ENCODE data around the gene IFITM1. TPM values are rescaled to one million over a fixed set of nuclear protein-coding genes. Genes with fewer than 3 reads are reported as not detected.
A peak's percentile ranks its signal among the peaks of the same experiment; 100 is the strongest.

IFITM1 gene
- total and polyA plus RNA-seq, 2 of the 13 experiments (the other 11 are each of a cell fraction or from before 2014, with no cell fraction given), result 0.38 to 11.1 TPM

GRCh38 chr11:355581-356458 lies 42.0 kb downstream of the IFITM1 start (continued):
- TF ChIP-seq, protein P1, sequence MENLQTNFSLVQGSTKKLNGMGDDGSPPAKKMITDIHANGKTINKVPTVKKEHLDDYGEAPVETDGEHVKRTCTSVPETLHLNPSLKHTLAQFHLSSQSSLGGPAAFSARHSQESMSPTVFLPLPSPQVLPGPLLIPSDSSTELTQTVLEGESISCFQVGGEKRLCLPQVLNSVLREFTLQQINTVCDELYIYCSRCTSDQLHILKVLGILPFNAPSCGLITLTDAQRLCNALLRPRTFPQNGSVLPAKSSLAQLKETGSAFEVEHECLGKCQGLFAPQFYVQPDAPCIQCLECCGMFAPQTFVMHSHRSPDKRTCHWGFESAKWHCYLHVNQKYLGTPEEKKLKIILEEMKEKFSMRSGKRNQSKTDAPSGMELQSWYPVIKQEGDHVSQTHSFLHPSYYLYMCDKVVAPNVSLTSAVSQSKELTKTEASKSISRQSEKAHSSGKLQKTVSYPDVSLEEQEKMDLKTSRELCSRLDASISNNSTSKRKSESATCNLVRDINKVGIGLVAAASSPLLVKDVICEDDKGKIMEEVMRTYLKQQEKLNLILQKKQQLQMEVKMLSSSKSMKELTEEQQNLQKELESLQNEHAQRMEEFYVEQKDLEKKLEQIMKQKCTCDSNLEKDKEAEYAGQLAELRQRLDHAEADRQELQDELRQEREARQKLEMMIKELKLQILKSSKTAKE (CRISPR knock-in tag; IDR thresholded peaks at IDR 0.05; ENCODE audit: borderline replicate concordance), result peak; percentile 87
- peak; percentile 71; the same call in 1 of the 2 replicates for TF ChIP-seq SIN3A (IDR thresholded peaks at IDR 0.05; ENCODE audit: borderline replicate concordance, low read depth, low read length)
- TF ChIP-seq ZNF782 (CRISPR knock-in tag; IDR thresholded peaks at IDR 0.05; ENCODE audit: borderline replicate concordance), result peak; percentile 38; the same call in 1 of the 2 replicates
- TF ChIP-seq ZNF451 (CRISPR knock-in tag; IDR thresholded peaks at IDR 0.05), result 0 out of 2 replicates have a peak, but pooled peaks have one; percentile 38
- TF ChIP-seq, protein P2, sequence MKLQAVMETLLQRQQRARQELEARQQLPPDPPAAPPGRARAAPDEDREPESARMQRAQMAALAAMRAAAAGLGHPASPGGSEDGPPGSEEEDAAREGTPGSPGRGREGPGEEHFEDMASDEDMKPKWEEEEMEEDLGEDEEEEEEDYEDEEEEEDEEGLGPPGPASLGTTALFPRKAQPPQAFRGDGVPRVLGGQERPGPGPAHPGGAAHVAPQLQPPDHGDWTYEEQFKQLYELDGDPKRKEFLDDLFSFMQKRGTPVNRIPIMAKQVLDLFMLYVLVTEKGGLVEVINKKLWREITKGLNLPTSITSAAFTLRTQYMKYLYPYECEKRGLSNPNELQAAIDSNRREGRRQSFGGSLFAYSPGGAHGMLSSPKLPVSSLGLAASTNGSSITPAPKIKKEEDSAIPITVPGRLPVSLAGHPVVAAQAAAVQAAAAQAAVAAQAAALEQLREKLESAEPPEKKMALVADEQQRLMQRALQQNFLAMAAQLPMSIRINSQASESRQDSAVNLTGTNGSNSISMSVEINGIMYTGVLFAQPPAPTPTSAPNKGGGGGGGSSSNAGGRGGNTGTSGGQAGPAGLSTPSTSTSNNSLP (IDR thresholded peaks at IDR 0.05; ENCODE audit: low read depth, low read length), result no peak
- TF ChIP-seq ZC3H4 (CRISPR knock-in tag; IDR thresholded peaks at IDR 0.05; ENCODE audit: borderline replicate concordance), result 0 out of 2 replicates have a peak, but pooled peaks have one; percentile 36
- TF ChIP-seq ZNF616 (CRISPR knock-in tag; IDR thresholded peaks at IDR 0.05; ENCODE audit: low read depth), result no peak
- TF ChIP-seq RXRA (CRISPR knock-in tag; IDR thresholded peaks at IDR 0.05), result peak; percentile 68
- TF ChIP-seq PAF1 (CRISPR knock-in tag; IDR thresholded peaks at IDR 0.05), result no peak
- TF ChIP-seq ISL2 (CRISPR knock-in tag; IDR thresholded peaks at IDR 0.05), result no peak
- peak; percentile 75; the same call in 1 of the 2 replicates for TF ChIP-seq ATAD3A (CRISPR knock-in tag; IDR thresholded peaks at IDR 0.05)
- TF ChIP-seq ELF1 (CRISPR knock-in tag; IDR thresholded peaks at IDR 0.05), result peak; percentile 55
- TF ChIP-seq, protein P3, sequence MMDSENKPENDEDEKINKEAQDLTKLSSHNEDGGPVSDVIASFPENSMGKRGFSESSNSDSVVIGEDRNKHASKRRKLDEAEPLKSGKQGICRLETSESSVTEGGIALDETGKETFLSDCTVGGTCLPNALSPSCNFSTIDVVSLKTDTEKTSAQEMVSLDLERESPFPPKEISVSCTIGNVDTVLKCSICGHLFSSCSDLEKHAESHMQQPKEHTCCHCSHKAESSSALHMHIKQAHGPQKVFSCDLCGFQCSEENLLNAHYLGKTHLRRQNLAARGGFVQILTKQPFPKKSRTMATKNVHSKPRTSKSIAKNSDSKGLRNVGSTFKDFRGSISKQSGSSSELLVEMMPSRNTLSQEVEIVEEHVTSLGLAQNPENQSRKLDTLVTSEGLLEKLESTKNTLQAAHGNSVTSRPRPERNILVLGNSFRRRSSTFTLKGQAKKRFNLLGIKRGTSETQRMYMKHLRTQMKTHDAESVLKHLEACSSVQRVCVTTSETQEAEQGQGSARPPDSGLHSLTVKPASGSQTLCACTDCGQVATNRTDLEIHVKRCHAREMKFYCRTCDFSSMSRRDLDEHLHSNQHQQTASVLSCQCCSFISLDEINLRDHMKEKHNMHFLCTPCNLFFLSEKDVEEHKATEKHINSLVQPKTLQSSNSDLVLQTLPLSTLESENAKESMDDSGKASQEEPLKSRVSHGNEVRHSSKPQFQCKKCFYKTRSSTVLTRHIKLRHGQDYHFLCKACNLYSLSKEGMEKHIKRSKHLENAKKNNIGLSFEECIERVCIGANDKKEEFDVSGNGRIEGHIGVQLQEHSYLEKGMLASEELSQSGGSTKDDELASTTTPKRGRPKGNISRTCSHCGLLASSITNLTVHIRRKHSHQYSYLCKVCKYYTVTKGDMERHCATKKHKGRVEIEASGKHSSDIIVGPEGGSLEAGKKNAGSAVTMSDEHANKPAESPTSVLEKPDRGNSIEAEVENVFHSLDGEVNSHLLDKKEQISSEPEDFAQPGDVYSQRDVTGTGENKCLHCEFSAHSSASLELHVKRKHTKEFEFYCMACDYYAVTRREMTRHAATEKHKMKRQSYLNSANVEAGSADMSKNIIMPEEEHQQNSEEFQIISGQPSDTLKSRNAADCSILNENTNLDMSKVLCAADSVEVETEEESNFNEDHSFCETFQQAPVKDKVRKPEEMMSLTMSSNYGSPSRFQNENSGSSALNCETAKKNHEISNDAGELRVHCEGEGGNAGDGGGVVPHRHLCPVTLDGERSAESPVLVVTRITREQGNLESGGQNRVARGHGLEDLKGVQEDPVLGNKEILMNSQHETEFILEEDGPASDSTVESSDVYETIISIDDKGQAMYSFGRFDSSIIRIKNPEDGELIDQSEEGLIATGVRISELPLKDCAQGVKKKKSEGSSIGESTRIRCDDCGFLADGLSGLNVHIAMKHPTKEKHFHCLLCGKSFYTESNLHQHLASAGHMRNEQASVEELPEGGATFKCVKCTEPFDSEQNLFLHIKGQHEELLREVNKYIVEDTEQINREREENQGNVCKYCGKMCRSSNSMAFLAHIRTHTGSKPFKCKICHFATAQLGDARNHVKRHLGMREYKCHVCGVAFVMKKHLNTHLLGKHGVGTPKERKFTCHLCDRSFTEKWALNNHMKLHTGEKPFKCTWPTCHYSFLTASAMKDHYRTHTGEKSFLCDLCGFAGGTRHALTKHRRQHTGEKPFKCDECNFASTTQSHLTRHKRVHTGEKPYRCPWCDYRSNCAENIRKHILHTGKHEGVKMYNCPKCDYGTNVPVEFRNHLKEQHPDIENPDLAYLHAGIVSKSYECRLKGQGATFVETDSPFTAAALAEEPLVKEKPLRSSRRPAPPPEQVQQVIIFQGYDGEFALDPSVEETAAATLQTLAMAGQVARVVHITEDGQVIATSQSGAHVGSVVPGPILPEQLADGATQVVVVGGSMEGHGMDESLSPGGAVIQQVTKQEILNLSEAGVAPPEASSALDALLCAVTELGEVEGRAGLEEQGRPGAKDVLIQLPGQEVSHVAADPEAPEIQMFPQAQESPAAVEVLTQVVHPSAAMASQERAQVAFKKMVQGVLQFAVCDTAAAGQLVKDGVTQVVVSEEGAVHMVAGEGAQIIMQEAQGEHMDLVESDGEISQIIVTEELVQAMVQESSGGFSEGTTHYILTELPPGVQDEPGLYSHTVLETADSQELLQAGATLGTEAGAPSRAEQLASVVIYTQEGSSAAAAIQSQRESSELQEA (CRISPR knock-in tag; IDR thresholded peaks at IDR 0.05; ENCODE audit: not compliant biosample characterization), result no peak
- peak; percentile 15; the same call in 1 of the 2 replicates for TF ChIP-seq THRA (CRISPR knock-in tag; IDR thresholded peaks at IDR 0.05; ENCODE audit: borderline replicate concordance)
- peak; percentile 80 for TF ChIP-seq MXD4 (CRISPR knock-in tag; IDR thresholded peaks at IDR 0.05)
